ENCODE measurements around the gene SLC25A45.

GRCh38 chr11:65400307-65401072 is 18.0 kb upstream of the SLC25A45 start:
- TF ChIP-seq, protein P1, sequence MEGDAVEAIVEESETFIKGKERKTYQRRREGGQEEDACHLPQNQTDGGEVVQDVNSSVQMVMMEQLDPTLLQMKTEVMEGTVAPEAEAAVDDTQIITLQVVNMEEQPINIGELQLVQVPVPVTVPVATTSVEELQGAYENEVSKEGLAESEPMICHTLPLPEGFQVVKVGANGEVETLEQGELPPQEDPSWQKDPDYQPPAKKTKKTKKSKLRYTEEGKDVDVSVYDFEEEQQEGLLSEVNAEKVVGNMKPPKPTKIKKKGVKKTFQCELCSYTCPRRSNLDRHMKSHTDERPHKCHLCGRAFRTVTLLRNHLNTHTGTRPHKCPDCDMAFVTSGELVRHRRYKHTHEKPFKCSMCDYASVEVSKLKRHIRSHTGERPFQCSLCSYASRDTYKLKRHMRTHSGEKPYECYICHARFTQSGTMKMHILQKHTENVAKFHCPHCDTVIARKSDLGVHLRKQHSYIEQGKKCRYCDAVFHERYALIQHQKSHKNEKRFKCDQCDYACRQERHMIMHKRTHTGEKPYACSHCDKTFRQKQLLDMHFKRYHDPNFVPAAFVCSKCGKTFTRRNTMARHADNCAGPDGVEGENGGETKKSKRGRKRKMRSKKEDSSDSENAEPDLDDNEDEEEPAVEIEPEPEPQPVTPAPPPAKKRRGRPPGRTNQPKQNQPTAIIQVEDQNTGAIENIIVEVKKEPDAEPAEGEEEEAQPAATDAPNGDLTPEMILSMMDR (conservative IDR thresholded peaks at IDR 0.05; ENCODE audit: low read length): no peak
- no peak for TF ChIP-seq EZH2phosphoT487 (IDR thresholded peaks at IDR 0.05; ENCODE audit: borderline replicate concordance)
